ENCODE measurements around the gene MED8.
"Not testable (repeated sequence)": the region's sequence is repeated elsewhere in the genome, so short reads cannot be mapped to it uniquely, and the experiment has no call there.

Gene MED8

GRCh38 chr1:43421976-43422750 lies 32.6 kb upstream of the MED8 start:
- DNase-seq, result no peak

GRCh38 chr1:43421396-43421795 lies 31.8 kb upstream of the MED8 start:
- no peak for DNase-seq

- no peak for DNase-seq
These were observed 31.3 kb upstream of the MED8 start for GRCh38 chr1:43420874-43421273.

GRCh38 chr1:43419627-43420425 lies 30.2 kb upstream of the MED8 start:
- no peak for DNase-seq

GRCh38 chr1:43418858-43419257 lies 29.3 kb upstream of the MED8 start:
- DNase-seq, result no peak

- DNase-seq, result no peak
These were observed 26.3 kb upstream of the MED8 start for GRCh38 chr1:43415901-43416300.

GRCh38 chr1:43414634-43415223 lies 25.1 kb upstream of the MED8 start:
- DNase-seq, result no peak

- DNase-seq, result not testable (repeated sequence)
These were observed 23.8 kb upstream of the MED8 start for GRCh38 chr1:43413426-43413825.

- no peak for DNase-seq
These were observed 21.0 kb upstream of the MED8 start for GRCh38 chr1:43410571-43410970.

GRCh38 chr1:43405876-43406234 lies 16.3 kb upstream of the MED8 start:
- no peak for DNase-seq

GRCh38 chr1:43405219-43405875 lies 15.7 kb upstream of the MED8 start:
- DNase-seq, result no peak

- DNase-seq, result no peak
These were observed 14.8 kb upstream of the MED8 start for GRCh38 chr1:43404353-43404752.

- DNase-seq, result no peak
These were observed 12.7 kb upstream of the MED8 start for GRCh38 chr1:43402089-43402865.

- not testable (repeated sequence) for DNase-seq
These were observed 10.8 kb upstream of the MED8 start for GRCh38 chr1:43400441-43400840.

GRCh38 chr1:43398227-43398626 lies 8.6 kb upstream of the MED8 start:
- no peak for DNase-seq

GRCh38 chr1:43396059-43396458 lies 6.5 kb upstream of the MED8 start:
- DNase-seq, result no peak

GRCh38 chr1:43395523-43395922 lies 5.9 kb upstream of the MED8 start:
- no peak for DNase-seq

- DNase-seq, result no peak
These were observed 3.1 kb upstream of the MED8 start for GRCh38 chr1:43392702-43393101.

GRCh38 chr1:43388613-43389012 lies 987 bp downstream of the MED8 start:
- DNase-seq, result no peak

- DNase-seq, result no peak
These were observed 1.5 kb downstream of the MED8 start for GRCh38 chr1:43387976-43388599.

GRCh38 chr1:43386676-43387075 lies 2.9 kb downstream of the MED8 start:
- no peak for DNase-seq

GRCh38 chr1:43383449-43383848 lies 6.2 kb downstream of the MED8 start:
- no peak for DNase-seq

Measured in NCI-H187 treated with DMSO at 0.1 percent for 48 hours (cell line).